Measurements from ENCODE around the gene GNE.
A peak's percentile ranks its signal among the peaks of the same experiment; 100 is the strongest.
"Not testable (repeated sequence)": the region's sequence is repeated elsewhere in the genome, so short reads cannot be mapped to it uniquely, and the experiment has no call there.

Gene GNE

DNA sequence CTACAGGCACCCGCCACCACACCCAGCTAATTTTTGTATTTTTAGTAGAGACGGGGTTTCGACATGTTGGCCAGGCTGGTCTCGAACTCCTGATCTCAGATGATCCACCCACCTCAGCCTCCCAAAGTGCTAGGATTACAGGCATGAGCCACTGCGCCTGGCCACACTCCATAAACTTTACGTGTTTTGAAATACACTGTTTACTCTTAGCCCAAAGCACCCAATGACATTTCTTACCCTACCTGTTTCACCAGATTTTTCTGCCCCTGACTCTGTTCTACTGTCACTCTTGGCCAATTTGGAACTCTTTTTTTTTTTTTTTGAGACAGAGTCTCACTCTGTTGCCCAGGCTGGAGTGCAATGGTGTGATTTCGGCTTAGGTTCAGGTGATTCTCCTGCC lies 15.1 kb upstream of the GNE start:
- H2AFZ ChIP-seq (ENCODE audit: low read length, unreplicated experiment); H3K27ac ChIP-seq (ENCODE audit: low read depth, low read length); H3K79me2 ChIP-seq (ENCODE audit: control insufficient read depth, insufficient read depth, low read length, unreplicated experiment); H3K4me1 ChIP-seq (ENCODE audit: control insufficient read depth, insufficient read depth, low read length, unreplicated experiment); H3K36me3 ChIP-seq (ENCODE audit: insufficient read depth, low read length); H3K4me3 ChIP-seq (ENCODE audit: low read depth, low read length); H3K27me3 ChIP-seq (ENCODE audit: insufficient read depth, low read length): not testable (repeated sequence)

DNA sequence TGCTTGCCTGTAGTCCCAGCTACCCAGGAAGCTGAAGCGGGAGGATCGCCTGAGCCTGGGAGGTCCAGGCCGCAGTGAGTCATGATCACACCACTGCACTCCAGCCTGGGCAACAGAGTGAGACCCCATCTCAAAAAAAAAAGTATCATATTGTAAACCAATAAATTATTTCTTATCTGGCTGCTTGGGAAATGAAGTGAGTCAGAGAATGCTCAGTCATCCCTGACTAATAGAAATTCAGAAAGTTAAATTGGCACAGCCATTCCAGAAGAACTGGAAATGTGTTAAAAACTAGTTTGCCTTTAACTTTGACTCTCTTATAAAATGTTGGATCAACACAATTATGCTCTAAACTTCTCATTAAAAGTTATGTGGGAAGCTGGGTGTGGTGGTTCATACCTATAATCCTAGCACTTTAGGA lies 9.8 kb upstream of the GNE start:
- Histone ChIP-seq H3K79me2 (ENCODE audit: control insufficient read depth, insufficient read depth, low read length, unreplicated experiment) (no peaks in the 10 kb centered on the region), H3K36me3 (ENCODE audit: insufficient read depth, low read length) (no peaks in the 10 kb centered on the region), H2AFZ (ENCODE audit: low read length, unreplicated experiment) (no peak overlapping the region), H3K4me3 (ENCODE audit: low read depth, low read length) (no peak overlapping the region), H3K27me3 (ENCODE audit: insufficient read depth, low read length) (no peaks in the 10 kb centered on the region), H3K27ac (ENCODE audit: low read depth, low read length) (peak overlapping the region; percentile 58), H3K4me1 (ENCODE audit: control insufficient read depth, insufficient read depth, low read length, unreplicated experiment) (peaks cover 7% of the 10 kb centered on the region)

DNA sequence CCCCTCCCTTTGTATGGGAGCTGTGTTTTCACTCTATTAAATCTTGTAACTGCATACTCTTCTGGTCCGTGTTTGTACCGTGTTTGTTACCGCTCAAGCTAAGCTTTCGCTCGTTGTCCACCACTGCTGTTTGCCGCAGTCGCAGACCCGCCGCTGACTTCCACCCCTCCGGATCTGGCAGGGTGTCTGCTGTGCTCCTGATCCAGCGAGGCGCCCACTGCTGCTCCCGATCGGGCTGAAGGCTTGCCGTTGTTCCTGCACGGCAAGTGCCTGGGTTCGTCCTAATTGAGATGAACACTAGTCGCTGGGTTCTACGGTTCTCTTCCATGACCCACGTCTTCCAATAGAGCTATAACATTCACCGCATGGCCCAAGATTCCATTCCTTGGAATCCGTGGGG lies 6.6 kb upstream of the GNE start:
- Histone ChIP-seq H3K27me3 (ENCODE audit: insufficient read depth, low read length) (no peaks in the 10 kb centered on the region), H3K4me1 (ENCODE audit: control insufficient read depth, insufficient read depth, low read length, unreplicated experiment) (peaks cover 7% of the 10 kb centered on the region), H3K4me3 (ENCODE audit: low read depth, low read length) (no peak overlapping the region), H3K27ac (ENCODE audit: low read depth, low read length) (no peak overlapping the region), H3K36me3 (ENCODE audit: insufficient read depth, low read length) (no peaks in the 10 kb centered on the region), H2AFZ (ENCODE audit: low read length, unreplicated experiment) (no peak overlapping the region), H3K79me2 (ENCODE audit: control insufficient read depth, insufficient read depth, low read length, unreplicated experiment) (no peaks in the 10 kb centered on the region)

DNA sequence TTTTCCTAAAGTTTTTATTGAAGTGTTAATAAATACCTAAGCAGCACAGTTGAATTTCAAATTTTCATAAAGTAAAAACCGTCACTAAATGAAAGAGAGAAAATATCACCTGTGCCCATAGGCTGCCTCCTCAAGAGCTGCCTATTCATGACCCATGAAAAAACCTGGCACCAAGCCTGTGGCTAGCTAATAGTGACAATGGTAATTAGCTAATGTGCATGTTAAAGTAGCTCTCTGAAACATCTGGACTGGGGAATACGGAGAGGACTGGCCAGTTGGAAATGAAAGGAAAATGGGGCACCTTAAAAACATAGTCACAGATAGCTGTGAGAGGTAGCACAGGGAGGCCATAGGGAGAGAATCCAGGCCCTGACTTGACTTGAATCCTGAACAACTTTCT lies 5.4 kb upstream of the GNE start:
- H3K27ac ChIP-seq (ENCODE audit: low read depth, low read length) = no peak overlapping the region
- no peak overlapping the region for H3K4me3 ChIP-seq (ENCODE audit: low read depth, low read length)
- H3K36me3 ChIP-seq (ENCODE audit: insufficient read depth, low read length) = no peaks in the 10 kb centered on the region
- H3K4me1 ChIP-seq (ENCODE audit: control insufficient read depth, insufficient read depth, low read length, unreplicated experiment) = peaks cover 12% of the 10 kb centered on the region
- no peak overlapping the region for H2AFZ ChIP-seq (ENCODE audit: low read length, unreplicated experiment)
- H3K27me3 ChIP-seq (ENCODE audit: insufficient read depth, low read length) = no peaks in the 10 kb centered on the region
- H3K79me2 ChIP-seq (ENCODE audit: control insufficient read depth, insufficient read depth, low read length, unreplicated experiment) = peaks cover 5% of the 10 kb centered on the region

DNA sequence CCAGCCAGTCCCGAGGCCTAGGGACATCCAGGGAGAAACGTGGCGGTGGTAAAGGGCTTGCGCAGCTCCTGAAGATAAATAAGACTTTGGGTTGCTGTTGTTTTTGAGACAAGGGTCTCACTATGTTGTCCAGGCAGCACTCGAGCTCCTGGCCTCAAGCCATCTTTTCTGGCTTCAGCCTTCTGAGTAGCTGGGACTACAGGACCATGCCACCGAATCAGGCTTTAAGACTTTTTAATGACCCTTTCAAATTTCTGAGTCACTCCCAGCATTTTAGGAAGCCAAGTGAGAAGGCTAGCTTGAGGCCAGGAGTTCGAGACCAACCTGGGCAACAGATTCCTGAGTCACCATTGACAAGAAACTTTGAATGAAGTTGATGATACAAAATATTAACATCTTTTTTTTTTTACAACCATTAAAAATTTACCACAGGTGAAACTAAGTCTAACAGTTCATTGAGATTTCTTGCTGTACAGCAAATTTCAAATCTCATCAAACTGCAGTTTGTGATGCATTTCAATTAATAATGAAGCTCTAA lies 817 bp upstream of the GNE start:
- Histone ChIP-seq H3K79me2 (ENCODE audit: control insufficient read depth, insufficient read depth, low read length, unreplicated experiment) (peaks cover 31% of the 10 kb centered on the region), H3K4me1 (ENCODE audit: control insufficient read depth, insufficient read depth, low read length, unreplicated experiment) (peaks cover 14% of the 10 kb centered on the region), H3K4me3 (ENCODE audit: low read depth, low read length) (peak overlapping the region; percentile 82), H3K27me3 (ENCODE audit: insufficient read depth, low read length) (no peaks in the 10 kb centered on the region), H3K27ac (ENCODE audit: low read depth, low read length) (peak overlapping the region; percentile 75), H3K36me3 (ENCODE audit: insufficient read depth, low read length) (peaks cover 5% of the 10 kb centered on the region; the same call in 1 of the 2 replicates), H2AFZ (ENCODE audit: low read length, unreplicated experiment) (peak overlapping the region; percentile 90)

DNA sequence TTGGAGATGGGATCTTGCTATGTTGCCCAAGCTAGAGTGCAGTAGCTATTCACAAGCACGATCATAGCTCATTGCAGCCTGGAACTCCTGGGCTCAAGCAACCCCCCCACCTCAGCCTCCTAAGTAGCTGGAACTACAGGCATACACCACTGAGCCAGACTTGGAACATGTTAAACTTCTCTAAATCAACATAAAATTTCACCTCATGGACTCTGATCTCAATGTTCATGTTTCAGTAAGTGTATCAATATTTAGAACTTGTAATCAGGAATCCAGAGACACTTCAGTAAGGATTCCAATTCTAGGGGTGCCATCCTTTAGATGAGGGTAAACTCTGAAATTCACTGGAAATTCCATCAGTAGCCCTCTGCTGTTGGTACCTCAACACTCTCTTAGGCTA lies 6.8 kb downstream of the GNE start:
- H3K79me2 ChIP-seq (ENCODE audit: control insufficient read depth, insufficient read depth, low read length, unreplicated experiment) = peaks cover 32% of the 10 kb centered on the region
- no peak overlapping the region for H2AFZ ChIP-seq (ENCODE audit: low read length, unreplicated experiment)
- no peaks in the 10 kb centered on the region; the same call in 1 of the 2 replicates for H3K36me3 ChIP-seq (ENCODE audit: insufficient read depth, low read length)
- H3K27me3 ChIP-seq (ENCODE audit: insufficient read depth, low read length) = no peaks in the 10 kb centered on the region
- no peak overlapping the region for H3K4me3 ChIP-seq (ENCODE audit: low read depth, low read length)
- H3K27ac ChIP-seq (ENCODE audit: low read depth, low read length) = no peak overlapping the region
- no peaks in the 10 kb centered on the region for H3K4me1 ChIP-seq (ENCODE audit: control insufficient read depth, insufficient read depth, low read length, unreplicated experiment)

DNA sequence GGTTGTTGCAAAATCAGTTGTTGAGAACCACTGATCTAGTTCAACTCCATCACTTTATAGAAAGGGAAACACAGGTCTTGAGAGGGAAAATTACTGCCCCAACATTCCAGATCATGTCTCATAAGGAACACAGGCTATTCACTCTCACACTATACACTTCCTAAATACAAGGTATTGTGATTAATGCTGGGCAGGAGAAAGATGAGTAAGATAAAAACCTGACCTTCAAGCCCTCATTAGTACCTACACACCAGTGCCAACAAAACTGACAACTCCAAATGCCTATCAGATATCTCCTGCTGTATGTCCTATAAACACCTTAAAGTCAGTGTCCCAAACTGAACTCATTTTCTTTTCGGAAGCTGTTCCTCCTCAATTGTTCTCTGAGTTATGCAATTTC lies 8.2 kb downstream of the GNE start:
- Histone ChIP-seq H3K36me3 (ENCODE audit: insufficient read depth, low read length) (peaks cover 8% of the 10 kb centered on the region), H3K27me3 (ENCODE audit: insufficient read depth, low read length) (no peaks in the 10 kb centered on the region), H3K4me1 (ENCODE audit: control insufficient read depth, insufficient read depth, low read length, unreplicated experiment) (no peaks in the 10 kb centered on the region), H3K4me3 (ENCODE audit: low read depth, low read length) (no peak overlapping the region), H3K79me2 (ENCODE audit: control insufficient read depth, insufficient read depth, low read length, unreplicated experiment) (peaks cover 23% of the 10 kb centered on the region), H3K27ac (ENCODE audit: low read depth, low read length) (no peak overlapping the region), H2AFZ (ENCODE audit: low read length, unreplicated experiment) (no peak overlapping the region)

DNA sequence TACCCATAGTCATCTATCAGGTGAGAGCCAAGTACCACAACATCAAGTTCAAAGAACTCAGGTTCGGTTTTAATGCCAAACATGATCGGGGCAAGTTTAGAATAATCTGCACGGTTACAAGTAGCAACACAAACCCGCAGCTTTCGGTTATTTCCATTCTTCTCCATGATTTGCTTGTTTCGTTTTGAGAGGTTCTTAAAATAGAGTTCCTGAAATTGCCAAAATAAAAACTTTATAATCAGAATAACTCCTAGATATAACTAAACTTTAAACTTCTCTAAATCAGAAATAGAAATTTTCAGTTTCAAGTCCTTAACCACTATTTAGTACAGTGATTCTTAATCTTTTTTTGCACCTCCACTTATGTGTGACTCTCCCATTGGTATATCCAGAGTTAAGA lies 9.1 kb downstream of the GNE start:
- Histone ChIP-seq H3K36me3 (ENCODE audit: insufficient read depth, low read length) (peaks cover 8% of the 10 kb centered on the region), H3K79me2 (ENCODE audit: control insufficient read depth, insufficient read depth, low read length, unreplicated experiment) (peaks cover 16% of the 10 kb centered on the region), H3K4me3 (ENCODE audit: low read depth, low read length) (no peak overlapping the region), H3K27ac (ENCODE audit: low read depth, low read length) (no peak overlapping the region), H3K27me3 (ENCODE audit: insufficient read depth, low read length) (no peaks in the 10 kb centered on the region), H3K4me1 (ENCODE audit: control insufficient read depth, insufficient read depth, low read length, unreplicated experiment) (no peaks in the 10 kb centered on the region), H2AFZ (ENCODE audit: low read length, unreplicated experiment) (no peak overlapping the region)

DNA sequence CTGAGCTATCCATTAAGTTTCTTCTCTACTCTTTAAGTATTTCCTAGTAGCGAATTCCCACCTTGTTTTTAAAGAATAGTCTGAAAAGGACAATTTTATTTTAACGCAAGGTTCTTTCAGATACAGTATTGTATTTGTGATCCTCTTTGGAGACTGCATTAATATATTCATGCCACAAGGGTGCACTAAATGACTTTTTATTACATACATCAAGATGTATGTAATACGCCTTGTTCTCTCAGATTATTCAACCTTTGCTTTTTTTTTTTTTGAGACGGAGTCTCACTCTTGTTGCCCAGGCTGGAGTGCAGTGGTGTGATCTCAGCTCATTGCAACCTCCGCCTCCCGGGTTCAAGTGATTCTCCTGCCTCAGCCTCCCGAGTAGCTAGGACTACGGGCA lies 10.2 kb downstream of the GNE start:
- not testable (repeated sequence) for H3K27me3 ChIP-seq (ENCODE audit: insufficient read depth, low read length); H3K4me1 ChIP-seq (ENCODE audit: control insufficient read depth, insufficient read depth, low read length, unreplicated experiment); H3K27ac ChIP-seq (ENCODE audit: low read depth, low read length); H3K4me3 ChIP-seq (ENCODE audit: low read depth, low read length); H2AFZ ChIP-seq (ENCODE audit: low read length, unreplicated experiment)
- Histone ChIP-seq H3K36me3 (ENCODE audit: insufficient read depth, low read length) (peaks cover 11% of the 10 kb centered on the region), H3K79me2 (ENCODE audit: control insufficient read depth, insufficient read depth, low read length, unreplicated experiment) (peaks cover 12% of the 10 kb centered on the region)

DNA sequence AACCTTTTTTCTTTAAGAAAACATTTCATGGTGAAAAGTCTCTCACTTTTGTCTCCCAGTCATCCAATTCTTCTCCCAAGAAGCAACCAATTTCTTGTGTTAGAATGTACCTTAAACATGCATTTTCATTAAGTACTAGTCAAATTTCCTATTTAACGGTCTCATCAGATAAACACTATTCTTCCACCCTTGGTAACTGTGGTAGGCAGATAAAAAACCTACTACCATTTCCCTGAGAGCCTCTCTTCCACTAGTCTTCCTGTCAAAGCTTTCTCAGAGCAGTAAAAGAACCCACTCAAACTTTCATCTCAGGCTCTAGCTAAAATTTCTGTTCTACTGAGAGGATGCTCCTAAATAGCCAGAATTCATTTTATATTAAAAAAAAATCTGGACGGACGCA lies 10.9 kb downstream of the GNE start:
- H2AFZ ChIP-seq (ENCODE audit: low read length, unreplicated experiment) = no peak overlapping the region
- no peaks in the 10 kb centered on the region for H3K27me3 ChIP-seq (ENCODE audit: insufficient read depth, low read length)
- H3K27ac ChIP-seq (ENCODE audit: low read depth, low read length) = no peak overlapping the region
- peaks cover 12% of the 10 kb centered on the region for H3K79me2 ChIP-seq (ENCODE audit: control insufficient read depth, insufficient read depth, low read length, unreplicated experiment)
- H3K4me3 ChIP-seq (ENCODE audit: low read depth, low read length) = no peak overlapping the region
- no peaks in the 10 kb centered on the region for H3K4me1 ChIP-seq (ENCODE audit: control insufficient read depth, insufficient read depth, low read length, unreplicated experiment)
- H3K36me3 ChIP-seq (ENCODE audit: insufficient read depth, low read length) = peaks cover 11% of the 10 kb centered on the region

DNA sequence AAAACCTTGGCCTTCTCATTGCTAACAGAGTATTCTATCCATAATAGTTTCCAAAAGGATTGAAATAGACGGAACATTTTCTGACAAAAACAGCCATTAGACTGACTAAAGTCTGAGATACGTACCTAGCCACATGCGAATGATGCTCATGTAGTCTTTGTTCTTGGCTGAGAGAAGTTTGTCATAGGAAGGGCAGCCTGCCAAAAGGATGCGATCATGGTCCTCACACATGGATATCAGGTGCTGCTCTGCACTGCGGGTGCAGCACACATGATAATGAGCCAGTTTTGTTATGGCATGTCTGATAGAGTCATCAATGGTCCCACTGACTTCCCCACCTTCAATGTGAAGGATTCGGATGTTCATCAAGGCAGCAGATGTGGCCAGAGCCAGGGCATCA lies 12.3 kb downstream of the GNE start:
- H3K4me1 ChIP-seq (ENCODE audit: control insufficient read depth, insufficient read depth, low read length, unreplicated experiment) = no peaks in the 10 kb centered on the region
- no peak overlapping the region for H3K4me3 ChIP-seq (ENCODE audit: low read depth, low read length)
- no peak overlapping the region for H3K27ac ChIP-seq (ENCODE audit: low read depth, low read length)
- no peak overlapping the region for H2AFZ ChIP-seq (ENCODE audit: low read length, unreplicated experiment)
- peaks cover 16% of the 10 kb centered on the region for H3K36me3 ChIP-seq (ENCODE audit: insufficient read depth, low read length)
- H3K79me2 ChIP-seq (ENCODE audit: control insufficient read depth, insufficient read depth, low read length, unreplicated experiment) = peaks cover 2% of the 10 kb centered on the region
- H3K27me3 ChIP-seq (ENCODE audit: insufficient read depth, low read length) = no peaks in the 10 kb centered on the region
